H1 (cell line): ENCODE data around the gene SKA3. TPM values are rescaled to one million over a fixed set of nuclear protein-coding genes. Genes with fewer than 3 reads are reported as not detected.

Experiments
- CTCF ChIP-seq, 3 experiments: IDR thresholded peaks; 1 replicate in 2 of 3; 2 replicates in 1 of 3; pipeline versions ENCODE4 v1.5.1 to v1.6.1; 2011; ENCODE audit warnings: low read length in 3 of 3, mild to moderate bottlenecking in 3 of 3, inconsistent platforms in 2 of 3, low read depth in 1 of 3, moderate library complexity in 1 of 3; ENCODE audit not compliant: insufficient read depth in 1 of 3; ENCODE audit errors: control extremely low read depth in 1 of 3
- EGR1 ChIP-seq: IDR thresholded peaks from 2 replicates; pipeline ENCODE4 v1.6.1; 2011; ENCODE audit warnings: low read depth, low read length, borderline replicate concordance
- HDAC6 ChIP-seq: IDR thresholded peaks from one replicate; pipeline ENCODE4 v1.7.1; 2012; ENCODE audit warnings: low read depth, mild to moderate bottlenecking, inconsistent platforms, low read length, moderate library complexity
- KDM1A ChIP-seq: fragments of 200-600, 300-600 bp; sonication (generic); IDR thresholded peaks from 2 replicates; pipeline ENCODE4 v1.7.1; 2016; ENCODE audit warnings: mild to moderate bottlenecking, low read length, borderline replicate concordance
- NANOG ChIP-seq: IDR thresholded peaks from 2 replicates; pipeline ENCODE4 v1.6.1; 2011; ENCODE audit warnings: low read length, low read depth, mild to moderate bottlenecking, inconsistent platforms; ENCODE audit not compliant: insufficient read depth, poor library complexity, severe bottlenecking
- RFX5 ChIP-seq: IDR thresholded peaks from 2 replicates; pipeline ENCODE4 v1.6.1; 2011; ENCODE audit warnings: low read depth, low read length, improper control_type of control experiment, borderline replicate concordance
- SP2 ChIP-seq: IDR thresholded peaks from 2 replicates; pipeline ENCODE4 v1.6.1; 2012; ENCODE audit warnings: mild to moderate bottlenecking, low read length, inconsistent platforms
- SP4 ChIP-seq: IDR thresholded peaks from 2 replicates; pipeline ENCODE4 v1.6.1; 2012; ENCODE audit warnings: low read length, inconsistent platforms
- YY1 ChIP-seq: IDR thresholded peaks from 2 replicates; pipeline ENCODE4 v1.6.1; 2011; ENCODE audit warnings: low read depth, mild to moderate bottlenecking, low read length
- polyA plus RNA-seq, 7 experiments: library from polyadenylated mRNA; depleted of rRNA in 3 of 7; stranded (reverse) in 5 of 7; unstranded in 2 of 7; fragments of >200 nt in 5 of 7; fragments of 200-250 nt in 2 of 7; gene quantifications; 1 replicate in 5 of 7; 2 replicates in 1 of 7; 4 replicates in 1 of 7; pipeline versions ENCODE4 v1.2.1 to v1.2.3, GENCODE V29; 2011 to 2013; ENCODE audit warnings: missing spikeins in 2 of 7, mixed read lengths in 2 of 7
- total RNA-seq: library from RNA; stranded (reverse); fragmentation: NEBNext Ultra II Directional; extraction: Animal tissue kit (Norgen Biotek cat#: 25700); gene quantifications from 2 replicates; pipeline ENCODE4 v1.2.1, GENCODE V29; 2021
- TF ChIP-seq, protein P1 (sequence below): fragments of 300-600 bp; sonication (generic); IDR thresholded peaks from 2 replicates; pipeline ENCODE4 v1.7.1; 2012; ENCODE audit warnings: low read length, moderate library complexity, mild to moderate bottlenecking, inconsistent platforms; ENCODE audit not compliant: insufficient replicate concordance

The SKA3 gene
- total and polyA plus RNA-seq, 2 of the 8 experiments (the other 6 are each of a cell fraction or from before 2014, with no cell fraction given) = 32.3 to 63.7 TPM

DNA sequence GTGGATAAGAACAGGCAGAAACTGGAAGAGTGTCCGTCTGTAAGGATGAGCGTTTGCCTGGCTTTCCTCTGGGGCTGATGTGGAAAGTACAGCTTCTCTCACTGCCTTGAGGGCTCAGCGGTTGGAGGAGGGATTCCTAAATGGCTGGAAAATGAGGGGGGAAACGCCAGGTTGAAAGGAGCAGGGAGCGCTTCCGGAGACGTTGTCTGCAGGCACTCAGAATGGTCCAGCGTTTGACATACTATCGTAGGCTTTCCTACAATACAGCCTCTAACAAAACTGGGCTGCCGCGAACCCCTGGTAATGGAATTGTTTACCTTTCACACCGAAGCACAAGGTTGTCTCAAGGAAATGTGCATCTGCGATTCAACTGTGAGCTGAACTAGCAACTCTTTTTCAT, 40.0 kb upstream of the SKA3 start (continued):
- TF ChIP-seq, protein P1, sequence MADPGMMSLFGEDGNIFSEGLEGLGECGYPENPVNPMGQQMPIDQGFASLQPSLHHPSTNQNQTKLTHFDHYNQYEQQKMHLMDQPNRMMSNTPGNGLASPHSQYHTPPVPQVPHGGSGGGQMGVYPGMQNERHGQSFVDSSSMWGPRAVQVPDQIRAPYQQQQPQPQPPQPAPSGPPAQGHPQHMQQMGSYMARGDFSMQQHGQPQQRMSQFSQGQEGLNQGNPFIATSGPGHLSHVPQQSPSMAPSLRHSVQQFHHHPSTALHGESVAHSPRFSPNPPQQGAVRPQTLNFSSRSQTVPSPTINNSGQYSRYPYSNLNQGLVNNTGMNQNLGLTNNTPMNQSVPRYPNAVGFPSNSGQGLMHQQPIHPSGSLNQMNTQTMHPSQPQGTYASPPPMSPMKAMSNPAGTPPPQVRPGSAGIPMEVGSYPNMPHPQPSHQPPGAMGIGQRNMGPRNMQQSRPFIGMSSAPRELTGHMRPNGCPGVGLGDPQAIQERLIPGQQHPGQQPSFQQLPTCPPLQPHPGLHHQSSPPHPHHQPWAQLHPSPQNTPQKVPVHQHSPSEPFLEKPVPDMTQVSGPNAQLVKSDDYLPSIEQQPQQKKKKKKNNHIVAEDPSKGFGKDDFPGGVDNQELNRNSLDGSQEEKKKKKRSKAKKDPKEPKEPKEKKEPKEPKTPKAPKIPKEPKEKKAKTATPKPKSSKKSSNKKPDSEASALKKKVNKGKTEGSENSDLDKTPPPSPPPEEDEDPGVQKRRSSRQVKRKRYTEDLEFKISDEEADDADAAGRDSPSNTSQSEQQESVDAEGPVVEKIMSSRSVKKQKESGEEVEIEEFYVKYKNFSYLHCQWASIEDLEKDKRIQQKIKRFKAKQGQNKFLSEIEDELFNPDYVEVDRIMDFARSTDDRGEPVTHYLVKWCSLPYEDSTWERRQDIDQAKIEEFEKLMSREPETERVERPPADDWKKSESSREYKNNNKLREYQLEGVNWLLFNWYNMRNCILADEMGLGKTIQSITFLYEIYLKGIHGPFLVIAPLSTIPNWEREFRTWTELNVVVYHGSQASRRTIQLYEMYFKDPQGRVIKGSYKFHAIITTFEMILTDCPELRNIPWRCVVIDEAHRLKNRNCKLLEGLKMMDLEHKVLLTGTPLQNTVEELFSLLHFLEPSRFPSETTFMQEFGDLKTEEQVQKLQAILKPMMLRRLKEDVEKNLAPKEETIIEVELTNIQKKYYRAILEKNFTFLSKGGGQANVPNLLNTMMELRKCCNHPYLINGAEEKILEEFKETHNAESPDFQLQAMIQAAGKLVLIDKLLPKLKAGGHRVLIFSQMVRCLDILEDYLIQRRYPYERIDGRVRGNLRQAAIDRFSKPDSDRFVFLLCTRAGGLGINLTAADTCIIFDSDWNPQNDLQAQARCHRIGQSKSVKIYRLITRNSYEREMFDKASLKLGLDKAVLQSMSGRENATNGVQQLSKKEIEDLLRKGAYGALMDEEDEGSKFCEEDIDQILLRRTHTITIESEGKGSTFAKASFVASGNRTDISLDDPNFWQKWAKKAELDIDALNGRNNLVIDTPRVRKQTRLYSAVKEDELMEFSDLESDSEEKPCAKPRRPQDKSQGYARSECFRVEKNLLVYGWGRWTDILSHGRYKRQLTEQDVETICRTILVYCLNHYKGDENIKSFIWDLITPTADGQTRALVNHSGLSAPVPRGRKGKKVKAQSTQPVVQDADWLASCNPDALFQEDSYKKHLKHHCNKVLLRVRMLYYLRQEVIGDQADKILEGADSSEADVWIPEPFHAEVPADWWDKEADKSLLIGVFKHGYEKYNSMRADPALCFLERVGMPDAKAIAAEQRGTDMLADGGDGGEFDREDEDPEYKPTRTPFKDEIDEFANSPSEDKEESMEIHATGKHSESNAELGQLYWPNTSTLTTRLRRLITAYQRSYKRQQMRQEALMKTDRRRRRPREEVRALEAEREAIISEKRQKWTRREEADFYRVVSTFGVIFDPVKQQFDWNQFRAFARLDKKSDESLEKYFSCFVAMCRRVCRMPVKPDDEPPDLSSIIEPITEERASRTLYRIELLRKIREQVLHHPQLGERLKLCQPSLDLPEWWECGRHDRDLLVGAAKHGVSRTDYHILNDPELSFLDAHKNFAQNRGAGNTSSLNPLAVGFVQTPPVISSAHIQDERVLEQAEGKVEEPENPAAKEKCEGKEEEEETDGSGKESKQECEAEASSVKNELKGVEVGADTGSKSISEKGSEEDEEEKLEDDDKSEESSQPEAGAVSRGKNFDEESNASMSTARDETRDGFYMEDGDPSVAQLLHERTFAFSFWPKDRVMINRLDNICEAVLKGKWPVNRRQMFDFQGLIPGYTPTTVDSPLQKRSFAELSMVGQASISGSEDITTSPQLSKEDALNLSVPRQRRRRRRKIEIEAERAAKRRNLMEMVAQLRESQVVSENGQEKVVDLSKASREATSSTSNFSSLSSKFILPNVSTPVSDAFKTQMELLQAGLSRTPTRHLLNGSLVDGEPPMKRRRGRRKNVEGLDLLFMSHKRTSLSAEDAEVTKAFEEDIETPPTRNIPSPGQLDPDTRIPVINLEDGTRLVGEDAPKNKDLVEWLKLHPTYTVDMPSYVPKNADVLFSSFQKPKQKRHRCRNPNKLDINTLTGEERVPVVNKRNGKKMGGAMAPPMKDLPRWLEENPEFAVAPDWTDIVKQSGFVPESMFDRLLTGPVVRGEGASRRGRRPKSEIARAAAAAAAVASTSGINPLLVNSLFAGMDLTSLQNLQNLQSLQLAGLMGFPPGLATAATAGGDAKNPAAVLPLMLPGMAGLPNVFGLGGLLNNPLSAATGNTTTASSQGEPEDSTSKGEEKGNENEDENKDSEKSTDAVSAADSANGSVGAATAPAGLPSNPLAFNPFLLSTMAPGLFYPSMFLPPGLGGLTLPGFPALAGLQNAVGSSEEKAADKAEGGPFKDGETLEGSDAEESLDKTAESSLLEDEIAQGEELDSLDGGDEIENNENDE = no peak
- TF ChIP-seq YY1 (no peak), RFX5 (no peak), EGR1 (no peak), HDAC6 (no peak), SP4 (no peak), SP2 (no peak), CTCF (IDR thresholded peaks at IDR 0.05; ENCODE audit: control extremely low read depth in 1 of 3, insufficient read depth in 1 of 3, low read depth in 1 of 3, low read length in 3 of 3) (no peak), NANOG (no peak), KDM1A (no peak)
- TF ChIP-seq, all 59 proteins: peak for 0
